ENCODE results near the gene EID3. TPM values are rescaled to one million over a fixed set of nuclear protein-coding genes. Genes with fewer than 3 reads are reported as not detected.
"Not testable (repeated sequence)": the region's sequence is repeated elsewhere in the genome, so short reads cannot be mapped to it uniquely, and the experiment has no call there.

The EID3 gene
- total RNA-seq, 3 donors from 2014 or later (not counting 1 experiment from before 2014, with no cell fraction given), result 10.4 to 13.0 (median 12.7) TPM

- H3K9me3 Mint-ChIP-seq, result no peaks in the 10 kb centered on the region
- no peak overlapping the region for H3K4me3 Mint-ChIP-seq
- peaks cover 0 to 1% of the 10 kb centered on the region in 2 donors for H3K27me3 Mint-ChIP-seq (ENCODE audit: low read depth in 2 of 2)
- Histone ChIP-seq H3K4me1 (ENCODE audit: control insufficient read depth, insufficient read depth, low read length) (no peaks in the 10 kb centered on the region), H3K36me3 (ENCODE audit: control insufficient read depth, insufficient read depth, low read length) (no peaks in the 10 kb centered on the region), H3K27ac (ENCODE audit: low read length) (no peak overlapping the region), H3K9me3 (ENCODE audit: control insufficient read depth, insufficient read depth, low read length) (no peaks in the 10 kb centered on the region), H3K4me3 (ENCODE audit: low read length) (no peak overlapping the region), H3K27me3 (ENCODE audit: control insufficient read depth, insufficient read depth, low read length) (no peaks in the 10 kb centered on the region)
- WGBS (ENCODE audit: insufficient coverage), result 100% methylated on average over 1 of the region's 4 CpGs
- H3K27ac Mint-ChIP-seq, result no peak overlapping the region
- intact Hi-C loops (cut with micrococcal nuclease), result no loop called here
- ATAC-seq (no peak), DNase-seq (no peak)
- no peaks in the 10 kb centered on the region for H3K4me1 Mint-ChIP-seq
- no peaks in the 10 kb centered on the region for H3K36me3 Mint-ChIP-seq
- no peak for TF ChIP-seq CTCF (IDR thresholded peaks at IDR 0.05)
Measured at GRCh38 chr12:104263026-104263425, 40.5 kb upstream of the EID3 start.

GRCh38 chr12:104263580-104264358, 39.8 kb upstream of the EID3 start:
- no peak overlapping the region for H3K4me3 ChIP-seq (ENCODE audit: low read length)
- Mint-ChIP-seq H3K36me3 (no peaks in the 10 kb centered on the region), H3K27ac (no peak overlapping the region), H3K27me3 (ENCODE audit: low read depth in 2 of 2) (no peaks in the 10 kb centered on the region), H3K4me1 (no peaks in the 10 kb centered on the region), H3K4me3 (no peak overlapping the region), H3K9me3 (no peaks in the 10 kb centered on the region)
- no peaks in the 10 kb centered on the region for H3K27me3 ChIP-seq (ENCODE audit: control insufficient read depth, insufficient read depth, low read length)
- TF ChIP-seq CTCF (IDR thresholded peaks at IDR 0.05), result no peak
- DNase-seq (no peak), ATAC-seq (no peak)
- 79% methylated on average over 1 of the region's 1 CpG for whole genome bisulfite sequencing (ENCODE audit: insufficient coverage)
- intact Hi-C loops (cut with micrococcal nuclease), result no loop called here
- no peaks in the 10 kb centered on the region for H3K9me3 ChIP-seq (ENCODE audit: control insufficient read depth, insufficient read depth, low read length)
- H3K4me1 ChIP-seq (ENCODE audit: control insufficient read depth, insufficient read depth, low read length), result no peaks in the 10 kb centered on the region
- H3K36me3 ChIP-seq (ENCODE audit: control insufficient read depth, insufficient read depth, low read length), result no peaks in the 10 kb centered on the region
- no peak overlapping the region for H3K27ac ChIP-seq (ENCODE audit: low read length)

GRCh38 chr12:104265436-104265835, 38.1 kb upstream of the EID3 start:
- DNase-seq; H3K9me3 Mint-ChIP-seq; ATAC-seq; H3K27ac ChIP-seq (ENCODE audit: low read length); H3K27me3 Mint-ChIP-seq (ENCODE audit: low read depth in 2 of 2); H3K36me3 Mint-ChIP-seq; H3K4me3 ChIP-seq (ENCODE audit: low read length); H3K27me3 ChIP-seq (ENCODE audit: control insufficient read depth, insufficient read depth, low read length); H3K9me3 ChIP-seq (ENCODE audit: control insufficient read depth, insufficient read depth, low read length); H3K36me3 ChIP-seq (ENCODE audit: control insufficient read depth, insufficient read depth, low read length); H3K4me1 Mint-ChIP-seq; intact Hi-C loops (cut with micrococcal nuclease); H3K27ac Mint-ChIP-seq; H3K4me1 ChIP-seq (ENCODE audit: control insufficient read depth, insufficient read depth, low read length); H3K4me3 Mint-ChIP-seq: not testable (repeated sequence)
- 96% methylated on average over 13 of the region's 24 CpGs for WGBS (ENCODE audit: insufficient coverage)

DNA sequence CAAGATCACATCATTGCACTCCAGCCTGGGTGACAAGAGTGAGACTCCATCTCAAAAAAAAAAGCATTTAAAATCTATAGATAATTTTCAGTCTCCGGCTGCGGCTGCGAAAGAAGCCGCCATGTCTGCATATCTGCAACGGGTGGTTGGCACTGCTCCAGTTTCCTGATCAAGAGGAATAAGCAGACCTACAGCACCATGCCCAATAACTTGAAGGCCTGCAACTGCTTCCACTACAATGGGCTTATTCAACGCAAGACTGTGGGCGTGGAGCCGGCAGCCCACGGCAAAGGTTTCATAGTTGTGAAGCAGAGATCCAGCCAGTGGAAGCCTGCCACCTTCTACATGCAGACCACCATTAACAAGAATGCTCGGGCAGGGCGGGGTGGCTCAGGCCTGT, 30.6 kb upstream of the EID3 start:
- H3K4me3 Mint-ChIP-seq, result no peak overlapping the region
- H3K9me3 ChIP-seq (ENCODE audit: control insufficient read depth, insufficient read depth, low read length), result no peaks in the 10 kb centered on the region
- WGBS (ENCODE audit: insufficient coverage), result 96% methylated on average over 11 of the region's 11 CpGs
- H3K27me3 ChIP-seq (ENCODE audit: control insufficient read depth, insufficient read depth, low read length), result no peaks in the 10 kb centered on the region
- no peaks in the 10 kb centered on the region for H3K9me3 Mint-ChIP-seq
- H3K27ac Mint-ChIP-seq, result no peak overlapping the region
- H3K4me3 ChIP-seq (ENCODE audit: low read length), result no peak overlapping the region
- no peaks in the 10 kb centered on the region for H3K36me3 ChIP-seq (ENCODE audit: control insufficient read depth, insufficient read depth, low read length)
- no peak overlapping the region for H3K27ac ChIP-seq (ENCODE audit: low read length)
- intact Hi-C loops (cut with micrococcal nuclease), result no loop called here
- DNase-seq (no peak), ATAC-seq (no peak)
- no peak for TF ChIP-seq CTCF (IDR thresholded peaks at IDR 0.05)
- H3K4me1 ChIP-seq (ENCODE audit: control insufficient read depth, insufficient read depth, low read length), result no peaks in the 10 kb centered on the region
- no peaks in the 10 kb centered on the region for H3K27me3 Mint-ChIP-seq (ENCODE audit: low read depth in 2 of 2)
- H3K36me3 Mint-ChIP-seq, result no peaks in the 10 kb centered on the region
- H3K4me1 Mint-ChIP-seq, result peaks cover 9% of the 10 kb centered on the region in 2 donors

Measured in natural killer cell (primary cell).